ENCODE data around the gene ZFYVE28.

ZFYVE28 gene

GRCh38 chr4:2378898-2379297, 39.5 kb downstream of the ZFYVE28 start:
- H3K27ac ChIP-seq, result no peak overlapping the region
- TF ChIP-seq CTCF (IDR thresholded peaks at IDR 0.05), result no peak
- H3K4me3 ChIP-seq (ENCODE audit: low read depth in 1 of 2, low read length in 1 of 2), result no peak overlapping the region
- H3K9me3 ChIP-seq, result no peaks in the 10 kb centered on the region
- no peaks in the 10 kb centered on the region for H3K36me3 ChIP-seq
- H3K27me3 ChIP-seq, result no peaks in the 10 kb centered on the region
- H3K4me1 ChIP-seq (ENCODE audit: control insufficient read depth in 1 of 2, insufficient read depth in 1 of 2, low read depth in 1 of 2, low read length in 1 of 2), result no peaks in the 10 kb centered on the region

DNA sequence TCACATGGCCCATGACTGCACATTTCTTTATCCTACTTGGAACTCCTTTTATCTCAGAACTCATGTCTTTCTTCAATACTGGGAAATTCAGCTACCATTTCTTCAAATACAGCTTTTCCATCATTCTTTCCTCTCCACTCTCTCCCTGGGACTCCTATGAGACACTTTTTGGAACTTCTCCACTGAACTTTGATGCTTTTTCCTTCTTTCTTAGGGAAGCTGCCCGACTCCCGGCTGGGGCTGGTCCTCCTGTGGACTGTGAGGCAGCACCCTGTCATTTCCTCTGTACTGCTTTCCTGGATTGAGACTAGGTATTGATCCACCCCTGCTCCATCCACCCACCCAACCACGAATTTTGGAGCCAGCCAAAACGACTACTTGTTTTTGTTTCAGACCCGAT, 40.0 kb downstream of the ZFYVE28 start:
- Histone ChIP-seq H3K36me3 (no peaks in the 10 kb centered on the region), H3K9me3 (no peaks in the 10 kb centered on the region), H3K27ac (no peak overlapping the region), H3K4me3 (ENCODE audit: low read depth in 1 of 2, low read length in 1 of 2) (no peak overlapping the region), H3K27me3 (no peaks in the 10 kb centered on the region), H3K4me1 (ENCODE audit: control insufficient read depth in 1 of 2, insufficient read depth in 1 of 2, low read depth in 1 of 2, low read length in 1 of 2) (no peaks in the 10 kb centered on the region)
- TF ChIP-seq CTCF (IDR thresholded peaks at IDR 0.05), result no peak

- no peak for TF ChIP-seq CTCF (IDR thresholded peaks at IDR 0.05)
- no peak overlapping the region for H3K4me3 ChIP-seq (ENCODE audit: low read depth in 1 of 2, low read length in 1 of 2)
- no peak overlapping the region for H3K27ac ChIP-seq
Observed at GRCh38 chr4:2377241-2377640, 41.2 kb downstream of the ZFYVE28 start.

GRCh38 chr4:2375427-2375826, 43.0 kb downstream of the ZFYVE28 start:
- Histone ChIP-seq H3K27me3 (no peaks in the 10 kb centered on the region), H3K4me3 (ENCODE audit: low read depth in 1 of 2, low read length in 1 of 2) (no peak overlapping the region), H3K36me3 (no peaks in the 10 kb centered on the region), H3K9me3 (no peaks in the 10 kb centered on the region), H3K4me1 (ENCODE audit: control insufficient read depth in 1 of 2, insufficient read depth in 1 of 2, low read depth in 1 of 2, low read length in 1 of 2) (no peaks in the 10 kb centered on the region), H3K27ac (no peak overlapping the region)
- no peak for TF ChIP-seq CTCF (IDR thresholded peaks at IDR 0.05)

More at GRCh38 chr4:2377241-2377640, 41.2 kb downstream of the ZFYVE28 start:
- no peaks in the 10 kb centered on the region for H3K4me1 ChIP-seq (ENCODE audit: control insufficient read depth in 1 of 2, insufficient read depth in 1 of 2, low read depth in 1 of 2, low read length in 1 of 2)
- H3K9me3 ChIP-seq, result no peaks in the 10 kb centered on the region
- no peaks in the 10 kb centered on the region for H3K36me3 ChIP-seq
- H3K27me3 ChIP-seq, result no peaks in the 10 kb centered on the region

- Histone ChIP-seq H3K4me1 (ENCODE audit: control insufficient read depth in 1 of 2, insufficient read depth in 1 of 2, low read depth in 1 of 2, low read length in 1 of 2) (no peaks in the 10 kb centered on the region), H3K36me3 (no peaks in the 10 kb centered on the region), H3K27ac (no peak overlapping the region), H3K4me3 (ENCODE audit: low read depth in 1 of 2, low read length in 1 of 2) (no peak overlapping the region), H3K9me3 (no peaks in the 10 kb centered on the region), H3K27me3 (no peaks in the 10 kb centered on the region)
- TF ChIP-seq CTCF (IDR thresholded peaks at IDR 0.05), result no peak
Observed at GRCh38 chr4:2373532-2373931, 44.9 kb downstream of the ZFYVE28 start.

DNA sequence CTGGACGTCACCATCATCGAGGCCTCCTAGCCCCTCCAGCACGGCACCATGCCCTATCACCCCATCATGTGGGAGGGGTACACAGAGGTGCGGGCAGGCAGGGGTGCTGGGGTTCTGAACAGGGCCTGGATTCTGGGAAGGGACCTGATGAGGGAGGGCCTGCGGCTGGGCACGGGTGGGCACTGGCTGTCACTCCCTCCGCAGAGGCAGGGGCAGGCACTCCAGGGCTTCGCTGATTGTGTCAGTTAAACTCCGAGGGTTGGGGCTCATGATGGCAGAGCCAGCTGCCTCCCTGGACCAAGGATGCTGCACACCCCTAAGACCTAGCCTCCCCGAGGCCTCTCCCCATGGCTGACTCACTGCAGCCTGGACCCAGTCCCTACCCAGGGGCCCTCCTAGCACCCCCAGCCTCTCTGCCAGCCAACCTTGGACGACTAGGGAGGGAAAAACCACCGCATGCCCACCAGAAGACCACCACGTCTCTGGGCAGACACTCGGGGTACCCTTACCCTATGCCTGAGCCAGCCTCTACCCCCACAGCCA, 45.9 kb downstream of the ZFYVE28 start:
- Histone ChIP-seq H3K4me1 (ENCODE audit: control insufficient read depth in 1 of 2, insufficient read depth in 1 of 2, low read depth in 1 of 2, low read length in 1 of 2) (no peaks in the 10 kb centered on the region), H3K27ac (no peak overlapping the region), H3K4me3 (ENCODE audit: low read depth in 1 of 2, low read length in 1 of 2) (no peak overlapping the region), H3K27me3 (no peaks in the 10 kb centered on the region), H3K9me3 (no peaks in the 10 kb centered on the region), H3K36me3 (no peaks in the 10 kb centered on the region)
- TF ChIP-seq CTCF (IDR thresholded peaks at IDR 0.05), result no peak

Measured in neutrophil (primary cell).